Endothelial cell of umbilical vein (primary cell): ENCODE data around the gene TEKTIP1. TPM values are rescaled to one million over a fixed set of nuclear protein-coding genes. Genes with fewer than 3 reads are reported as not detected.

Experiments
- BruUV-seq: library from RNA; stranded (reverse); fragments of 400-500 nt; replicated peaks from 2 replicates; lab custom pipeline; 2021; lab: Mats Ljungman, UMichigan
- CTCF ChIA-PET: fragments of 300-600, 350-600 bp; sonication (Branson Sonifier 250); formaldehyde crosslinking; loops from one replicate; lab custom pipeline; 2021; ENCODE audit warnings: antibody characterized with exemption, inconsistent platforms; lab: Charles Lee
- POLR2A ChIA-PET: fragments of 300-600, 350-600 bp; sonication (Branson Sonifier 250); formaldehyde crosslinking; loops from one replicate; lab custom pipeline; 2021; ENCODE audit warnings: antibody characterized with exemption, inconsistent platforms; lab: Charles Lee
- DNase-seq: peaks from one replicate; pipeline ENCODE4 v3.0.0-alpha.2; 2011; ENCODE audit warnings: low read depth, low spot score
- FAIRE-seq: peaks from 2 replicates; lab custom pipeline; 2011; peaks lifted over from hg19 to GRCh38; lab: Jason Lieb, UNC
- H2AFZ ChIP-seq: 2 replicates; pipeline ENCODE4 v1.6.0; 2012; ENCODE audit warnings: low read depth, low read length, control low read depth, inconsistent platforms
- H3K27ac ChIP-seq: 2 replicates; pipeline ENCODE4 v1.5.1; 2011; ENCODE audit warnings: low read depth, mild to moderate bottlenecking, control low read depth, low read length, moderate library complexity; ENCODE audit not compliant: insufficient read depth
- H3K27me3 ChIP-seq, 2 experiments: 2 replicates each; pipeline versions ENCODE4 v1.6.0 to v1.6.1; 2011; ENCODE audit warnings: low read length in 2 of 2, mixed read lengths in 1 of 2; ENCODE audit not compliant: control insufficient read depth in 2 of 2, insufficient read depth in 2 of 2
- H3K36me3 ChIP-seq, 2 experiments: 2 replicates in 1 of 2; 3 replicates in 1 of 2; pipeline ENCODE4 v1.5.1; 2011; ENCODE audit warnings: low read length in 2 of 2, mild to moderate bottlenecking in 1 of 2, moderate library complexity in 1 of 2; ENCODE audit not compliant: control insufficient read depth in 2 of 2, insufficient read depth in 2 of 2; ENCODE audit errors: extremely low read depth in 1 of 2
- H3K4me1 ChIP-seq: 3 replicates; pipeline ENCODE4 v1.5.1; 2011; ENCODE audit warnings: mild to moderate bottlenecking, low read length; ENCODE audit not compliant: control insufficient read depth, insufficient read depth; ENCODE audit errors: extremely low read depth
- H3K4me2 ChIP-seq: 2 replicates; pipeline ENCODE4 v1.6.1; 2011; ENCODE audit warnings: low read length, control low read depth, mixed read lengths; ENCODE audit not compliant: insufficient read depth
- H3K4me3 ChIP-seq, 3 experiments: fragments of 200-600 bp in 1 of 3; sonication (generic), shearing (Covaris generic) in 1 of 3; replicated peaks in 1 of 3; 2 replicates each; pipeline ENCODE4 v1.5.1; 2011 to 2016; ENCODE audit warnings: control low read depth in 3 of 3, low read length in 3 of 3, mild to moderate bottlenecking in 2 of 3, inconsistent platforms in 1 of 3, low read depth in 1 of 3, moderate library complexity in 1 of 3; ENCODE audit not compliant: insufficient read depth in 1 of 3
- H3K79me2 ChIP-seq: 2 replicates; pipeline ENCODE4 v1.6.0; 2012; ENCODE audit warnings: low read length, inconsistent platforms; ENCODE audit not compliant: control insufficient read depth, insufficient read depth
- H3K9ac ChIP-seq: replicated peaks from 2 replicates; pipeline ENCODE3; 2011; ENCODE audit warnings: low read length, control low read depth; ENCODE audit not compliant: insufficient read depth; ENCODE audit errors: extremely low read depth
- H3K9me1 ChIP-seq: replicated peaks from 3 replicates; pipeline ENCODE4 v1.6.0; 2011; ENCODE audit warnings: mild to moderate bottlenecking, low read length; ENCODE audit not compliant: control insufficient read depth, insufficient read depth; ENCODE audit errors: extremely low read depth
- H3K9me3 ChIP-seq: replicated peaks from 2 replicates; pipeline ENCODE4 v1.5.1; 2012; ENCODE audit warnings: low read length, inconsistent platforms; ENCODE audit not compliant: control insufficient read depth, insufficient read depth
- H4K20me1 ChIP-seq: replicated peaks from 2 replicates; pipeline ENCODE3; 2011; ENCODE audit warnings: mild to moderate bottlenecking, low read length; ENCODE audit not compliant: control insufficient read depth, insufficient read depth; ENCODE audit errors: extremely low read depth
- CTCF ChIP-seq, 2 donors: IDR thresholded peaks; 1 replicate in 1 of 2; 2 replicates in 1 of 2; pipeline ENCODE4 v1.5.1; 2011; ENCODE audit warnings: low read length in 2 of 2, mild to moderate bottlenecking in 2 of 2, moderate library complexity in 2 of 2, control low read depth in 1 of 2, inconsistent platforms in 1 of 2, low read depth in 1 of 2; ENCODE audit not compliant: insufficient read depth in 1 of 2; ENCODE audit errors: extremely low read depth in 1 of 2
- EZH2 ChIP-seq: IDR thresholded peaks from 2 replicates; pipeline ENCODE4 v1.6.1; 2012; ENCODE audit warnings: borderline replicate concordance, low read depth, mild to moderate bottlenecking, moderate library complexity, low read length, inconsistent platforms; ENCODE audit not compliant: severe bottlenecking
- FOS ChIP-seq: IDR thresholded peaks from 2 replicates; pipeline ENCODE4 v1.6.1; 2011; ENCODE audit warnings: mild to moderate bottlenecking, low read length, moderate library complexity, borderline replicate concordance; ENCODE audit not compliant: insufficient read depth
- GATA2 ChIP-seq: IDR thresholded peaks from 2 replicates; pipeline ENCODE4 v1.7.0; 2011; ENCODE audit warnings: low read depth, mild to moderate bottlenecking, moderate library complexity, mixed read lengths, low read length; ENCODE audit not compliant: insufficient read length, insufficient read depth
- JUN ChIP-seq: IDR thresholded peaks from 2 replicates; pipeline ENCODE4 v1.6.1; 2011; ENCODE audit warnings: borderline replicate concordance, low read depth; ENCODE audit not compliant: insufficient read length, insufficient read depth
- MAX ChIP-seq: IDR thresholded peaks from 2 replicates; pipeline ENCODE4 v1.6.1; 2011; ENCODE audit not compliant: insufficient read depth, insufficient read length
- MYC ChIP-seq: IDR thresholded peaks from one replicate; pipeline ENCODE4 v1.6.1; 2011; ENCODE audit warnings: mild to moderate bottlenecking, low read depth, low read length
- POLR2A ChIP-seq: IDR thresholded peaks from 2 replicates; pipeline ENCODE4 v1.6.1; 2012; ENCODE audit warnings: low read depth, mild to moderate bottlenecking, control low read depth, low read length
- POLR2AphosphoS5 ChIP-seq: IDR thresholded peaks from 2 replicates; pipeline ENCODE4 v1.6.1; 2012; ENCODE audit warnings: low read depth, mild to moderate bottlenecking, control low read depth, low read length, moderate library complexity; ENCODE audit not compliant: insufficient read depth
- dilution Hi-C: fragments of 300-500 bp; cut with MboI; formaldehyde crosslinking; loops from one replicate; pipeline ENCODE4 v1.15.0; 2019; ENCODE audit warnings: low sequenced_read_pairs; ENCODE audit not compliant: extremely low pct_ligation_motif_present
- intact Hi-C: fragments of 100-400 bp; cut with micrococcal nuclease; formaldehyde crosslinking; loops from one replicate; pipeline ENCODE4 v1.10.0; 2022
- polyA plus RNA-seq, 4 experiments: library from polyadenylated mRNA; depleted of rRNA in 3 of 4; stranded (reverse) in 3 of 4; unstranded in 1 of 4; fragments of >200 nt; gene quantifications; 2 replicates each; pipeline versions ENCODE4 v1.2.1 to v1.2.3, GENCODE V29; 2011 to 2012; ENCODE audit warnings: missing spikeins in 1 of 4
- total RNA-seq: library from RNA; stranded (reverse); gene quantifications from 2 replicates; pipeline ENCODE4 v1.2.3, GENCODE V29; 2021

Gene TEKTIP1
- total and polyA plus RNA-seq, 2 donors (not counting 3 experiments of a cell fraction or from before 2014, with no cell fraction given) = 0.73 TPM; not detected in 1

DNA sequence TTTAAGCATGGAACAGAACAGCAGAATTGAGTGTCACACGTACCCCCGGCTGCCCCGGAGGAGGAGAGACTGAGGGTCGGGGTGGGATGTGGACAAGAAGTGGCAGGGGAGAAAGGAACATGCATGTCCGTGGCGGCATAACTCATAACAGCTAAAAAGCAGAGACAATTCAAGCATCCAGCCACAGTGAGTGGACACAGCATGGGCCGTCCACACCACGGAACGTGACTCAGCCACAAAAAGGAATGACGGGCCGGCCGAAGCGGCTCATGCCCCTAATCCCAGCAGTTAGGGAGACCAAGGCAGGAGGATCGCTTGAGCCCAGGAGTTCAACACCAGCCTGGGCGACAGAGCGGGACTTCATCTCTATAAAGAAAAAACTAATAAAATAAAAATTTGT lies 46.1 kb upstream of the TEKTIP1 start:
- DNase-seq (no peak), FAIRE-seq (no peak)
- CTCF ChIA-PET = interaction anchor here (1.1 to 3.3 kb wide), 2 partner anchors 8 to 10 kb away, joined by 3 to 20 read pairs; partner anchors contain the start of gene SMIM44
- H4K20me1 ChIP-seq = no peaks in the 10 kb centered on the region
- no peak overlapping the region for H2AFZ ChIP-seq
- no peaks in the 10 kb centered on the region for H3K27me3 ChIP-seq
- no peaks in the 10 kb centered on the region for H3K9me1 ChIP-seq
- no peak overlapping the region for H3K9ac ChIP-seq
- H3K4me3 ChIP-seq = no peak overlapping the region
- H3K4me1 ChIP-seq = no peaks in the 10 kb centered on the region
- no TSS peak for BruUV-seq
- no peak overlapping the region for H3K27ac ChIP-seq
- peaks cover 0 to 18% of the 10 kb centered on the region in 2 experiments for H3K36me3 ChIP-seq
- POLR2A ChIA-PET = no interaction called here
- no peak overlapping the region for H3K4me2 ChIP-seq
- dilution Hi-C loops = no loop called here
- peaks cover 9% of the 10 kb centered on the region for H3K79me2 ChIP-seq
- intact Hi-C loops = no loop called here
- H3K9me3 ChIP-seq = no peaks in the 10 kb centered on the region
- TF ChIP-seq POLR2AphosphoS5 (no peak), EZH2 (no peak), MYC (no peak), CTCF (IDR thresholded peaks at IDR 0.05; ENCODE audit: extremely low read depth in 1 of 2, insufficient read depth in 1 of 2, low read depth in 1 of 2, low read length in 2 of 2) (no peak), JUN (no peak), GATA2 (no peak), FOS (no peak), POLR2A (no peak), MAX (no peak)
